ENCODE results near the gene CEACAM3. TPM values are rescaled to one million over a fixed set of nuclear protein-coding genes. Genes with fewer than 3 reads are reported as not detected.
A peak's percentile ranks its signal among the peaks of the same experiment; 100 is the strongest.
"Not testable (repeated sequence)": the region's sequence is repeated elsewhere in the genome, so short reads cannot be mapped to it uniquely, and the experiment has no call there.

The CEACAM3 gene
- total RNA-seq, 4 donors from 2014 or later, result 0.64 TPM; not detected in 3

DNA sequence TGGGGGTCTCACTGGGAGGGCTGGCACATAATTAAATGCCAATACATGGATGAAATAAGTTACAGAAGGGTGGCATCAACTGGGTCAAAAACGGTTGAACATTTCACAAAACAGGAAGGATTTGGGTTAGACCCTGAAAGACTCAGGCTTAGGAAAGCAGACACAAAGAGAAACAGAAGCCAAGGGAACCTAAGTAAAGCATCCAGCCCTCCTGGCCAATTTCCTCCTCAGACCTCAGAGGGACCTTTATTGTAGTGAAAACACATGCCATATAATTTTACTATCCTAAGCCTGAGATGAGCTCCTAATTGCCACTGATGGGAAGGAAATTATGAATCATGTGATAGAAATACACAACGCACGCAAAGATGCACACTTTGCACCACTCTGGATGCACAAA is 12.1 kb upstream of the CEACAM3 start:
- Histone ChIP-seq H3K27ac (no peak overlapping the region), H3K4me1 (peaks cover 9% of the 10 kb centered on the region), H3K9me3 (no peaks in the 10 kb centered on the region), H3K36me3 (no peaks in the 10 kb centered on the region), H3K27me3 (peaks cover 52% of the 10 kb centered on the region), H3K4me3 (no peak overlapping the region)
- no peak for DNase-seq (ENCODE audit: low spot score in 2 of 2)
- TF ChIP-seq POLR2AphosphoS5 (IDR thresholded peaks at IDR 0.05) (no peak), EP300 (IDR thresholded peaks at IDR 0.05) (no peak), POLR2A (IDR thresholded peaks at IDR 0.05) (no peak)
- TF ChIP-seq, protein P1, sequence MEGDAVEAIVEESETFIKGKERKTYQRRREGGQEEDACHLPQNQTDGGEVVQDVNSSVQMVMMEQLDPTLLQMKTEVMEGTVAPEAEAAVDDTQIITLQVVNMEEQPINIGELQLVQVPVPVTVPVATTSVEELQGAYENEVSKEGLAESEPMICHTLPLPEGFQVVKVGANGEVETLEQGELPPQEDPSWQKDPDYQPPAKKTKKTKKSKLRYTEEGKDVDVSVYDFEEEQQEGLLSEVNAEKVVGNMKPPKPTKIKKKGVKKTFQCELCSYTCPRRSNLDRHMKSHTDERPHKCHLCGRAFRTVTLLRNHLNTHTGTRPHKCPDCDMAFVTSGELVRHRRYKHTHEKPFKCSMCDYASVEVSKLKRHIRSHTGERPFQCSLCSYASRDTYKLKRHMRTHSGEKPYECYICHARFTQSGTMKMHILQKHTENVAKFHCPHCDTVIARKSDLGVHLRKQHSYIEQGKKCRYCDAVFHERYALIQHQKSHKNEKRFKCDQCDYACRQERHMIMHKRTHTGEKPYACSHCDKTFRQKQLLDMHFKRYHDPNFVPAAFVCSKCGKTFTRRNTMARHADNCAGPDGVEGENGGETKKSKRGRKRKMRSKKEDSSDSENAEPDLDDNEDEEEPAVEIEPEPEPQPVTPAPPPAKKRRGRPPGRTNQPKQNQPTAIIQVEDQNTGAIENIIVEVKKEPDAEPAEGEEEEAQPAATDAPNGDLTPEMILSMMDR (IDR thresholded peaks at IDR 0.05), result no peak
- WGBS, result 59% methylated on average over 3 of the region's 3 CpGs

DNA sequence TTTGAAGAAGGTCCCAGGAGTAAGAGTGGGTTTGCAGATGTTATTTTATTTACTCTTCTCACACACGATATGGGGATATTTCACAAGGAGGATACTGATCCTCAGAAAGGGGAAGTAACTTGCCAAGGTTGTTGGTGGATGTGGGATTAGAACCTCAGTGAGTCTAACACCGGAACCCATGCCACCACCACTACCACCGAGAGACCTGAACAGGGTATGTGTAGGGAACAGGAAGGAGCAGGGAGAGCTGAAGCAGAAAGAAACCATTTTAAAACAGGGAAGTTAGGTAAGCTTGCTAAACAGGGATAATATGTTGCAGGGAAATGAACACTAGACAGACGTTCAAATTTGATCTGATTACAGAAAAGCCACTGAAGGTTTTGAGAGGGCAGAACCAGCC is 11.6 kb upstream of the CEACAM3 start:
- H3K27me3 ChIP-seq, result peaks cover 52% of the 10 kb centered on the region
- H3K36me3 ChIP-seq, result no peaks in the 10 kb centered on the region
- TF ChIP-seq EP300 (IDR thresholded peaks at IDR 0.05) (no peak), POLR2AphosphoS5 (IDR thresholded peaks at IDR 0.05) (no peak), POLR2A (IDR thresholded peaks at IDR 0.05) (no peak)
- TF ChIP-seq, protein P1 (IDR thresholded peaks at IDR 0.05), result no peak
- 54% methylated on average over 4 of the region's 4 CpGs for WGBS
- peaks cover 9% of the 10 kb centered on the region for H3K4me1 ChIP-seq
- peak overlapping the region; percentile 23 for H3K27ac ChIP-seq
- no peaks in the 10 kb centered on the region for H3K9me3 ChIP-seq
- H3K4me3 ChIP-seq, result no peak overlapping the region
- no peak for DNase-seq (ENCODE audit: low spot score in 2 of 2)

DNA sequence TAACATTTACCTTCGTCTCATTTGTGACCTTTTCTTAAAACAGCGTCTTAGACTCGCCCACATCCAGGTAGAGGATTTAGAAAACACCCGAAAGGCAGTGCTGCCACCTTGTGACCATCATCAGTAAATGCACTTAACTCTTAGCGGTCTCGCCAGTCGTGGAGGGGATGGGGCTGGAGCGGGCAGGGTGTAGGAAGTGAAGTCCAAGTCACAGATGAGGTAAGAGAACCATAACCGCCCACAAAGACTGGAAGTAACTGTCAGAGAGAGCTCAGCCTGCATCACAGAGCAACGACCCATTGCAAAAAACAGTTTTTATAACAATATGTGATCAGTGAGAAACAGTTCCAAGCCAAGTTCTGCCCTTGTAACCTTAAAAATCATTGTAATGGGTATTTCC is 10.7 kb upstream of the CEACAM3 start:
- H3K36me3 ChIP-seq, result no peaks in the 10 kb centered on the region
- no peaks in the 10 kb centered on the region for H3K9me3 ChIP-seq
- TF ChIP-seq, protein P1 (IDR thresholded peaks at IDR 0.05), result peak in 1 of 2 donors; percentile 69
- no peak for TF ChIP-seq POLR2AphosphoS5 (IDR thresholded peaks at IDR 0.05)
- peaks cover 9% of the 10 kb centered on the region for H3K4me1 ChIP-seq
- WGBS, result 4% methylated on average over 10 of the region's 10 CpGs
- no peak for DNase-seq (ENCODE audit: low spot score in 2 of 2)
- H3K4me3 ChIP-seq, result no peak overlapping the region
- H3K27me3 ChIP-seq, result peaks cover 59% of the 10 kb centered on the region
- H3K27ac ChIP-seq, result no peak overlapping the region

DNA sequence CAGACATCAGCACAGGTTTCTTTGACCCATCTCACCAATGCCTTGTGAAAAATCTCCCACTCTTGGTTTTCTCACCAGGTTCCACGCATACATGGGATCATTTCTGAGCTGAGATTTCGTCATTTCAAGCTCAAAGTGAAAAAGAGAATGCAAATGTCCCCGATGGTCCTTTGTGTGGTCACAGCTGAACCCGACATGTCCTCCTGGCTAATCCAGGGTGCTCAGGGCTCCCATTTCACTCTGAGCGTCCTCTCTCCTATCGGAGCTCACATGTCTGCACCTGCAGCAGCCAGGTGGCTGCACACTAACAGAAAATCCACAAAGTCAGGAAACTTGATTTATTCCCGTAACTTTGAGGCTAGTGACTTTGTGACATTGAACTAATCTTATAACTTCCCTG is 9.3 kb upstream of the CEACAM3 start:
- no peak for TF ChIP-seq EP300 (IDR thresholded peaks at IDR 0.05)
- TF ChIP-seq, protein P1 (IDR thresholded peaks at IDR 0.05), result no peak
- TF ChIP-seq POLR2AphosphoS5 (IDR thresholded peaks at IDR 0.05), result no peak
- TF ChIP-seq POLR2A (IDR thresholded peaks at IDR 0.05), result no peak
- Histone ChIP-seq H3K4me3 (no peak overlapping the region), H3K36me3 (no peaks in the 10 kb centered on the region), H3K9me3 (no peaks in the 10 kb centered on the region), H3K27me3 (peaks cover 63% of the 10 kb centered on the region), H3K4me1 (peaks cover 9% of the 10 kb centered on the region), H3K27ac (no peak overlapping the region)
- DNase-seq (ENCODE audit: low spot score in 2 of 2), result no peak
- WGBS, result 74% methylated on average over 7 of the region's 7 CpGs

DNA sequence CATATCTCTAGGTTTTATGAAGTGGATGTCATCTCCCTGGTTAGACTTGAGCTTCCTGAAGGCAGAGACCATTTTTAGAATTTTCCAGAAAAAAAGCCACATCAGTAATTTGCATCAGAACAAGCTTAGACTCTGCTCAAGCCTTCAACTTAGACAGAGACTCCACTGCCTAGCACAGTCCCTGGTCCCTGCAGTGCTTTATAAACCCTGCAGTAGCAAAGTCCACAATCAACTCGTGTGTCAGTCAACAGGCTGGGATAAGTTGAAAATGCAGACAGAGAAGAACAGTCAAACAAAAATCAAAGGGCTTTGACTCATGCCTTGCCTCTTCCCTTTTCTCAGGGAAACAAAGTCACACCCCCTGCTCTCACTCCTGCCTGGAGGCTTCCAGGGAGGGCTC is 7.9 kb upstream of the CEACAM3 start:
- H3K9me3 ChIP-seq; H3K4me3 ChIP-seq; H3K36me3 ChIP-seq; DNase-seq (ENCODE audit: low spot score in 2 of 2); H3K27ac ChIP-seq: not testable (repeated sequence)
- Histone ChIP-seq H3K4me1 (peaks cover 12% of the 10 kb centered on the region), H3K27me3 (peaks cover 60% of the 10 kb centered on the region)
- WGBS, result no CpG with 5 or more reads among the region's 1 CpG

DNA sequence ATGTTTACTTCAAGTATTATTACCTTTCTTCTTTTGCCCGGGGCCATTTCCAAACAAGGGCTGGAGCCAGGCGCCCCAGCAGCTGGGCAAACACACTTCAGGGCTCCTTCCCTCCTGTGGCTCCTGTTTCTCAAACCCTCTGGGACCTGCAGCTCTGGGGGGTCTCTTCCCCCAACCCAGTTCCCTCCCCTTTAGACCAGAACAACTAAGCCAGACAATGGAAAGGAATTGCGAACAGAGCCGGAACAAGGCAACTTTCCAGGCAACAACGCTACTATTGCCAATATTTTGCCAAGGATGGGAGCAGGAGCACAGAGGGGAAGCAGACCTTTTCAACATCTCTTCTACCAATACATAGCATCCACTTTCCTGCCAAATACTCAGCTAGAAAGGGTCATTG is 7.3 kb upstream of the CEACAM3 start:
- not testable (repeated sequence) for H3K4me3 ChIP-seq; H3K36me3 ChIP-seq; DNase-seq (ENCODE audit: low spot score in 2 of 2); H3K9me3 ChIP-seq; H3K27ac ChIP-seq
- H3K27me3 ChIP-seq, result peaks cover 61% of the 10 kb centered on the region
- 61% methylated on average over 5 of the region's 5 CpGs for WGBS
- peaks cover 12% of the 10 kb centered on the region for H3K4me1 ChIP-seq
